H9 (cell line): ENCODE data around the gene CTNNA1. TPM values are rescaled to one million over a fixed set of nuclear protein-coding genes. Genes with fewer than 3 reads are reported as not detected.
A peak's percentile ranks its signal among the peaks of the same experiment; 100 is the strongest.

Source experiments
- DNase-seq: peaks from one replicate; pipeline ENCODE4 v3.0.0-alpha.2; 2017
- H2AFZ ChIP-seq: one replicate; pipeline ENCODE4 v1.6.1; 2013; ENCODE audit warnings: mild to moderate bottlenecking, low read length, control low read depth, moderate library complexity
- H2AK5ac ChIP-seq: 2 replicates; pipeline ENCODE4 v1.6.1; 2013; ENCODE audit warnings: low read length, control low read depth, mixed read lengths; ENCODE audit not compliant: insufficient read length
- H2BK120ac ChIP-seq: one replicate; pipeline ENCODE4 v1.6.1; 2013; ENCODE audit warnings: low read depth, mild to moderate bottlenecking, low read length, control low read depth, inconsistent platforms; ENCODE audit not compliant: poor library complexity, severe bottlenecking
- H2BK12ac ChIP-seq: 2 replicates; pipeline ENCODE4 v1.6.1; 2013; ENCODE audit warnings: low read length, control low read depth, mixed read lengths, low read depth; ENCODE audit not compliant: insufficient read length
- H2BK15ac ChIP-seq: 2 replicates; pipeline ENCODE4 v1.6.1; 2013; ENCODE audit warnings: low read depth, low read length, control low read depth
- H2BK20ac ChIP-seq: one replicate; pipeline ENCODE4 v1.6.1; 2013; ENCODE audit warnings: low read depth, mild to moderate bottlenecking, low read length, control low read depth, inconsistent platforms; ENCODE audit not compliant: poor library complexity, severe bottlenecking
- H2BK5ac ChIP-seq: 2 replicates; pipeline ENCODE4 v1.6.1; 2013; ENCODE audit warnings: low read length, control low read depth, mixed read lengths; ENCODE audit not compliant: insufficient read length
- H3K14ac ChIP-seq: 2 replicates; pipeline ENCODE4 v1.6.1; 2013; ENCODE audit warnings: low read length, control low read depth; ENCODE audit not compliant: insufficient read depth
- H3K18ac ChIP-seq: 2 replicates; pipeline ENCODE4 v1.6.1; 2013; ENCODE audit warnings: low read depth, mild to moderate bottlenecking, mixed read lengths, low read length, control low read depth; ENCODE audit not compliant: insufficient read length
- H3K23ac ChIP-seq: 2 replicates; pipeline ENCODE4 v1.6.1; 2013; ENCODE audit warnings: low read length, control low read depth, mixed read lengths, low read depth; ENCODE audit not compliant: insufficient read length
- H3K23me2 ChIP-seq: 2 replicates; pipeline ENCODE4 v1.6.1; 2013; ENCODE audit warnings: low read depth, mild to moderate bottlenecking, mixed read lengths, low read length, control low read depth; ENCODE audit not compliant: insufficient read length, poor library complexity, severe bottlenecking
- H3K27ac ChIP-seq: 2 replicates; pipeline ENCODE4 v1.5.1; 2013; ENCODE audit warnings: low read length, control low read depth, mixed read lengths, low read depth; ENCODE audit not compliant: insufficient read length
- H3K27me3 ChIP-seq: 2 replicates; pipeline ENCODE4 v1.6.1; 2013; ENCODE audit warnings: low read length, control low read depth, inconsistent platforms; ENCODE audit not compliant: insufficient read depth
- H3K4ac ChIP-seq: 2 replicates; pipeline ENCODE4 v1.6.1; 2013; ENCODE audit warnings: low read depth, mild to moderate bottlenecking, control low read depth, inconsistent platforms, low read length, moderate library complexity
- H3K4me1 ChIP-seq: 2 replicates; pipeline ENCODE4 v1.6.1; 2013; ENCODE audit warnings: low read length, control low read depth, inconsistent platforms; ENCODE audit not compliant: insufficient read depth
- H3K4me2 ChIP-seq: 2 replicates; pipeline ENCODE4 v1.6.1; 2013; ENCODE audit warnings: low read length, control low read depth, mixed read lengths; ENCODE audit not compliant: insufficient read length, insufficient read depth
- H3K56ac ChIP-seq: 2 replicates; pipeline ENCODE4 v1.6.1; 2013; ENCODE audit warnings: low read depth, mild to moderate bottlenecking, mixed read lengths, low read length, control low read depth; ENCODE audit not compliant: insufficient read length
- H3K79me1 ChIP-seq: 2 replicates; pipeline ENCODE4 v1.6.1; 2013; ENCODE audit warnings: low read depth, mild to moderate bottlenecking, moderate library complexity, low read length, control low read depth, inconsistent platforms; ENCODE audit not compliant: insufficient read depth, poor library complexity, severe bottlenecking
- H3K79me2 ChIP-seq: 2 replicates; pipeline ENCODE4 v1.6.1; 2013; ENCODE audit warnings: low read length, control low read depth, inconsistent platforms; ENCODE audit not compliant: insufficient read depth
- H3K9ac ChIP-seq: 2 replicates; pipeline ENCODE4 v1.6.1; 2013; ENCODE audit warnings: low read length, control low read depth, mixed read lengths; ENCODE audit not compliant: insufficient read length; ENCODE audit errors: extremely low read depth
- H3K9me3 ChIP-seq: one replicate; pipeline ENCODE4 v1.6.1; 2013; ENCODE audit warnings: low read depth, low read length, inconsistent platforms; ENCODE audit not compliant: control insufficient read depth
- H3T11ph ChIP-seq: one replicate; pipeline ENCODE4 v1.6.1; 2013; ENCODE audit warnings: mild to moderate bottlenecking, low read length, control low read depth, inconsistent platforms
- H4K20me1 ChIP-seq: one replicate; pipeline ENCODE4 v1.6.1; 2013; ENCODE audit not compliant: control insufficient read depth, insufficient read length, insufficient read depth
- H4K5ac ChIP-seq: 2 replicates; pipeline ENCODE4 v1.6.1; 2013; ENCODE audit warnings: low read depth, mild to moderate bottlenecking, mixed read lengths, low read length, control low read depth; ENCODE audit not compliant: insufficient read length
- H4K8ac ChIP-seq: replicated peaks from 2 replicates; pipeline ENCODE4 v1.6.1; 2013; ENCODE audit warnings: low read length, control low read depth, mixed read lengths, low read depth; ENCODE audit not compliant: insufficient read length
- H4K91ac ChIP-seq: 2 replicates; pipeline ENCODE4 v1.6.1; 2013; ENCODE audit warnings: low read depth, mild to moderate bottlenecking, moderate library complexity, mixed read lengths, low read length, control low read depth; ENCODE audit not compliant: insufficient read length
- H3K27ac Mint-ChIP-seq, 3 experiments: 2 replicates in 2 of 3; 3 replicates in 1 of 3; pipeline ENCODE4 v1.8.0; 2020 to 2021; ENCODE audit warnings: mixed read lengths in 3 of 3, mild to moderate bottlenecking in 1 of 3, moderate library complexity in 1 of 3
- H3K27me3 Mint-ChIP-seq: 2 replicates; pipeline ENCODE4 v1.8.0; 2021; ENCODE audit warnings: low read depth, mild to moderate bottlenecking, moderate library complexity, mixed read lengths
- H3K36me3 Mint-ChIP-seq, 3 experiments: 2 replicates in 2 of 3; 3 replicates in 1 of 3; pipeline ENCODE4 v1.8.0; 2020 to 2021; ENCODE audit warnings: low read depth in 3 of 3, mixed read lengths in 3 of 3; ENCODE audit not compliant: insufficient read depth in 1 of 3
- H3K4me1 Mint-ChIP-seq, 2 experiments: 2 replicates each; pipeline ENCODE4 v1.8.0; 2020; ENCODE audit warnings: mixed read lengths in 2 of 2
- H3K4me3 Mint-ChIP-seq, 2 experiments: 2 replicates in 1 of 2; 3 replicates in 1 of 2; pipeline ENCODE4 v1.8.0; 2020 to 2021; ENCODE audit warnings: mild to moderate bottlenecking in 2 of 2, mixed read lengths in 2 of 2, moderate library complexity in 1 of 2
- H3K9me3 Mint-ChIP-seq, 2 experiments: 2 replicates in 1 of 2; 3 replicates in 1 of 2; pipeline ENCODE4 v1.8.0; 2020; ENCODE audit warnings: mild to moderate bottlenecking in 2 of 2, mixed read lengths in 2 of 2, moderate library complexity in 1 of 2
- CTCF ChIP-seq: fragments of 200-600 bp; sonication (generic); conservative IDR thresholded peaks from 3 replicates; pipeline ENCODE4 v1.8.0; 2021; ENCODE audit warnings: antibody characterized with exemption, mild to moderate bottlenecking
- WGBS: extraction: QIAGEN DNeasy Blood & Tissue Kit; methylation state at CpG from one replicate; pipeline ENCODE4 v1.1.7; 2013; ENCODE audit warnings: missing lambda C conversion rate, low lambda C conversion rate, mixed read lengths; ENCODE audit not compliant: insufficient read length; ENCODE audit errors: extremely low coverage; 5-methylcytosine and 5-hydroxymethylcytosine counted together
- total RNA-seq: library from RNA; stranded (reverse); gene quantifications from 2 replicates; pipeline ENCODE4 v1.2.1, GENCODE V29; 2021

The CTNNA1 gene
- total RNA-seq, 1 experiment from 2014 or later, result 354 TPM

GRCh38 chr5:138948471-138949222 is 195.4 kb downstream of the CTNNA1 start:
- no peak overlapping the region for H2BK120ac ChIP-seq
- Mint-ChIP-seq H3K9me3 (no peaks in the 10 kb centered on the region), H3K4me3 (no peak overlapping the region)

More at GRCh38 chr5:138948471-138949222, 195.4 kb downstream of the CTNNA1 start:
- no peaks in the 10 kb centered on the region for H3K27me3 ChIP-seq
- no peak overlapping the region for H3K18ac ChIP-seq
- H3K23me2 ChIP-seq, result no peaks in the 10 kb centered on the region
- no peak overlapping the region for H3K4ac ChIP-seq
- no CpG with 5 or more reads among the region's 23 CpGs for WGBS
- peaks cover 24 to 36% of the 10 kb centered on the region in 2 experiments for H3K4me1 Mint-ChIP-seq
- H3K79me1 ChIP-seq, result no peaks in the 10 kb centered on the region
- no peak overlapping the region for H2BK12ac ChIP-seq
- no peak for DNase-seq
- H3T11ph ChIP-seq, result no peak overlapping the region
- H2AFZ ChIP-seq, result no peak overlapping the region
- no peaks in the 10 kb centered on the region for H3K79me2 ChIP-seq
- no peak overlapping the region for H2AK5ac ChIP-seq
- no peak overlapping the region for H3K23ac ChIP-seq
- H3K27ac Mint-ChIP-seq, result peak overlapping the region; percentile 40 to 90 (median 54); a peak in 5 of 7 replicates
- H3K4me1 ChIP-seq, result no peaks in the 10 kb centered on the region
- no peak overlapping the region for H4K91ac ChIP-seq
- no peaks in the 10 kb centered on the region for H3K9me3 ChIP-seq
- H3K4me2 ChIP-seq, result no peak overlapping the region
- H2BK5ac ChIP-seq, result no peak overlapping the region
- H2BK15ac ChIP-seq, result no peak overlapping the region
- H3K56ac ChIP-seq, result no peak overlapping the region
- TF ChIP-seq CTCF, result no peak
- H3K27ac ChIP-seq, result no peak overlapping the region
- H3K9ac ChIP-seq, result no peak overlapping the region
- peaks cover 0 to 3% (median 0%) of the 10 kb centered on the region in 3 experiments; a peak in 1 of 7 replicates for H3K36me3 Mint-ChIP-seq
- no peak overlapping the region for H2BK20ac ChIP-seq
- no peak overlapping the region for H4K8ac ChIP-seq
- H3K27me3 Mint-ChIP-seq, result peaks cover 1% of the 10 kb centered on the region; the same call in 1 of the 2 replicates
- no peaks in the 10 kb centered on the region for H4K20me1 ChIP-seq
- no peak overlapping the region for H4K5ac ChIP-seq
- H3K14ac ChIP-seq, result no peak overlapping the region; the same call in 1 of the 2 replicates
